Common myeloid progenitor, CD34-positive (primary cell): ENCODE measurements around the gene PGF.

Source experiments
- CTCF ChIA-PET: fragments of 350-600 bp; sonication (Branson Sonifier 250); formaldehyde crosslinking; loops from one replicate; lab custom pipeline; 2021; ENCODE audit warnings: antibody characterized with exemption; lab: Charles Lee
- POLR2A ChIA-PET: fragments of 350-600 bp; sonication (Branson Sonifier 250); formaldehyde crosslinking; loops from one replicate; lab custom pipeline; 2021; ENCODE audit warnings: antibody characterized with exemption; lab: Charles Lee
- DNase-seq, 3 donors: peaks; one replicate each; pipeline versions ENCODE4 v3.0.0 to v3.0.0-alpha.2; 2013
- H3K27ac ChIP-seq, 2 experiments: 1 replicate in 1 of 2; 2 replicates in 1 of 2; pipeline ENCODE4 v1.7.0; 2013; ENCODE audit warnings: inconsistent platforms in 2 of 2, low read length in 2 of 2, mild to moderate bottlenecking in 2 of 2, low read depth in 1 of 2, moderate library complexity in 1 of 2; ENCODE audit not compliant: severe bottlenecking in 2 of 2, insufficient read depth in 1 of 2, poor library complexity in 1 of 2
- H3K27me3 ChIP-seq, 5 experiments: replicated peaks in 2 of 5; 1 replicate in 3 of 5; 2 replicates in 2 of 5; pipeline versions ENCODE4 v1.6.1 to v1.7.0; 2013; ENCODE audit warnings: low read length in 4 of 5, mild to moderate bottlenecking in 2 of 5, moderate library complexity in 2 of 5, inconsistent platforms in 1 of 5; ENCODE audit not compliant: insufficient read depth in 5 of 5, control insufficient read depth in 4 of 5
- H3K36me3 ChIP-seq, 4 experiments: 1 replicate in 2 of 4; 2 replicates in 2 of 4; pipeline versions ENCODE4 v1.6.1 to v1.7.0; 2013; ENCODE audit warnings: low read length in 3 of 4, control low read depth in 1 of 4, mild to moderate bottlenecking in 1 of 4; ENCODE audit not compliant: control insufficient read depth in 4 of 4, insufficient read depth in 4 of 4
- H3K4me1 ChIP-seq, 4 experiments: 1 replicate in 3 of 4; 2 replicates in 1 of 4; pipeline versions ENCODE4 v1.6.1 to v1.7.1; 2013; ENCODE audit warnings: low read length in 3 of 4, mild to moderate bottlenecking in 3 of 4, control low read depth in 1 of 4, inconsistent platforms in 1 of 4, moderate library complexity in 1 of 4; ENCODE audit not compliant: control insufficient read depth in 4 of 4, insufficient read depth in 4 of 4; ENCODE audit errors: control extremely low read depth in 1 of 4
- H3K4me3 ChIP-seq, 7 experiments: 1 replicate in 4 of 7; 2 replicates in 3 of 7; pipeline versions ENCODE4 v1.5.1 to v1.7.0; 2013; ENCODE audit warnings: mild to moderate bottlenecking in 7 of 7, low read length in 6 of 7, moderate library complexity in 6 of 7, inconsistent platforms in 2 of 7, low read depth in 2 of 7, control low read depth in 1 of 7; ENCODE audit not compliant: insufficient read depth in 4 of 7, control insufficient read depth in 1 of 7; ENCODE audit errors: extremely low read depth in 1 of 7
- H3K9me3 ChIP-seq, 5 experiments: 1 replicate in 4 of 5; 2 replicates in 1 of 5; pipeline versions ENCODE4 v1.6.1 to v1.7.1; 2013; ENCODE audit warnings: low read length in 4 of 5, mild to moderate bottlenecking in 2 of 5, inconsistent platforms in 1 of 5, low read depth in 1 of 5, moderate library complexity in 1 of 5; ENCODE audit not compliant: control insufficient read depth in 4 of 5, insufficient read depth in 2 of 5; ENCODE audit errors: control extremely low read depth in 1 of 5
- WGBS: methylation state at CpG from one replicate; pipeline ENCODE4 v1.1.5; 2013; ENCODE audit not compliant: insufficient coverage; 5-methylcytosine and 5-hydroxymethylcytosine counted together

PGF gene

GRCh38 chr14:74952697-74953484, 2.5 kb downstream of the PGF start:
- peaks cover 0 to 48% (median 26%) of the 10 kb centered on the region in 4 experiments for H3K4me1 ChIP-seq
- DNase-seq, result no peak
- H3K9me3 ChIP-seq, result no peaks in the 10 kb centered on the region
- WGBS, result 91% methylated on average over 15 of the region's 18 CpGs
- H3K4me3 ChIP-seq, result no peak overlapping the region
- ChIA-PET CTCF (interaction anchor here (1.3 to 4.8 kb wide), 6 partner anchors 8 to 49 kb away, joined by 3 to 22 read pairs (median 6); no protein-coding TSS in a partner anchor), POLR2A (no interaction called here)
- peaks cover 0 to 17% (median 0%) of the 10 kb centered on the region in 5 experiments for H3K27me3 ChIP-seq
- H3K36me3 ChIP-seq, result no peaks in the 10 kb centered on the region
- no peak overlapping the region for H3K27ac ChIP-seq

- Histone ChIP-seq H3K27ac (no peak overlapping the region), H3K9me3 (no peaks in the 10 kb centered on the region), H3K36me3 (no peaks in the 10 kb centered on the region), H3K4me1 (peaks cover 0 to 48% (median 26%) of the 10 kb centered on the region in 4 experiments), H3K27me3 (peaks cover 0 to 17% (median 0%) of the 10 kb centered on the region in 5 experiments), H3K4me3 (no peak overlapping the region)
- POLR2A ChIA-PET, result no interaction called here
- 95% methylated on average over 5 of the region's 6 CpGs for WGBS
- DNase-seq, result no peak
- CTCF ChIA-PET, result interaction anchor here (1.3 to 4.8 kb wide), 4 partner anchors 11 to 50 kb away, joined by 3 to 22 read pairs (median 3); no protein-coding TSS in a partner anchor
Measured at GRCh38 chr14:74952180-74952665, 3.2 kb downstream of the PGF start.

- Histone ChIP-seq H3K9me3 (no peaks in the 10 kb centered on the region), H3K36me3 (no peaks in the 10 kb centered on the region), H3K27ac (no peak overlapping the region), H3K4me3 (peak overlapping the region in 1 of 7 experiments; percentile 16), H3K27me3 (peaks cover 0 to 17% (median 0%) of the 10 kb centered on the region in 5 experiments), H3K4me1 (peaks cover 0 to 52% (median 26%) of the 10 kb centered on the region in 4 experiments)
- no peak for DNase-seq
- ChIA-PET CTCF (interaction anchor here (1.3 to 4.8 kb wide), 4 partner anchors 10 to 50 kb away, joined by 3 to 22 read pairs (median 3); no protein-coding TSS in a partner anchor), POLR2A (no interaction called here)
- WGBS, result 39% methylated on average over 10 of the region's 15 CpGs
Measured at GRCh38 chr14:74951443-74952179, 3.8 kb downstream of the PGF start.

- peaks cover 0 to 15% (median 0%) of the 10 kb centered on the region in 5 experiments for H3K27me3 ChIP-seq
- H3K4me1 ChIP-seq, result peaks cover 0 to 59% (median 30%) of the 10 kb centered on the region in 4 experiments
- H3K4me3 ChIP-seq, result no peak overlapping the region
- ChIA-PET CTCF (interaction anchor here (1.3 to 4.8 kb wide), 2 partner anchors 9 to 18 kb away, joined by 3 to 22 read pairs; no protein-coding TSS in a partner anchor), POLR2A (no interaction called here)
- no peak overlapping the region for H3K27ac ChIP-seq
- 100% methylated on average over 8 of the region's 9 CpGs for WGBS
- no peaks in the 10 kb centered on the region for H3K9me3 ChIP-seq
- no peaks in the 10 kb centered on the region for H3K36me3 ChIP-seq
- no peak for DNase-seq
Measured at GRCh38 chr14:74950795-74951442, 4.5 kb downstream of the PGF start.

GRCh38 chr14:74949859-74950573, 5.4 kb downstream of the PGF start:
- Histone ChIP-seq H3K4me3 (no peak overlapping the region), H3K27me3 (peaks cover 0 to 12% (median 0%) of the 10 kb centered on the region in 5 experiments), H3K27ac (no peak overlapping the region), H3K36me3 (no peaks in the 10 kb centered on the region), H3K9me3 (no peaks in the 10 kb centered on the region), H3K4me1 (peaks cover 0 to 63% (median 21%) of the 10 kb centered on the region in 4 experiments)
- POLR2A ChIA-PET, result no interaction called here
- WGBS, result 90% methylated on average over 17 of the region's 17 CpGs
- CTCF ChIA-PET, result interaction anchor here (0.7 to 6.7 kb wide), 6 partner anchors 8 to 140 kb away, joined by 3 to 38 read pairs (median 4); no protein-coding TSS in a partner anchor
- no peak for DNase-seq

GRCh38 chr14:74949191-74949601, 6.2 kb downstream of the PGF start:
- peaks cover 0 to 55% (median 16%) of the 10 kb centered on the region in 4 experiments for H3K4me1 ChIP-seq
- WGBS, result 84% methylated on average over 14 of the region's 16 CpGs
- no peaks in the 10 kb centered on the region for H3K36me3 ChIP-seq
- DNase-seq, result no peak
- POLR2A ChIA-PET, result no interaction called here
- H3K4me3 ChIP-seq, result no peak overlapping the region
- no peaks in the 10 kb centered on the region for H3K9me3 ChIP-seq
- peaks cover 0 to 4% (median 0%) of the 10 kb centered on the region in 5 experiments for H3K27me3 ChIP-seq
- no peak overlapping the region for H3K27ac ChIP-seq
- CTCF ChIA-PET, result interaction anchor here (0.7 to 6.7 kb wide), 8 partner anchors 9 to 141 kb away, joined by 3 to 38 read pairs (median 4); partner anchors contain the start of gene EIF2B2
